GM19328 (cell line): ENCODE data around the gene ANTXR2.
A peak's percentile ranks its signal among the peaks of the same experiment; 100 is the strongest.
"Not testable (repeated sequence)": the region's sequence is repeated elsewhere in the genome, so short reads cannot be mapped to it uniquely, and the experiment has no call there.

Experiments used
- ATAC-seq: cut with Tn5 transposase; IDR thresholded peaks from one replicate; pipeline ENCODE4 v1.9.1; 2021; ENCODE audit warnings: mild to moderate bottlenecking, moderate library complexity; ENCODE audit not compliant: unreplicated experiment

ANTXR2 gene

DNA sequence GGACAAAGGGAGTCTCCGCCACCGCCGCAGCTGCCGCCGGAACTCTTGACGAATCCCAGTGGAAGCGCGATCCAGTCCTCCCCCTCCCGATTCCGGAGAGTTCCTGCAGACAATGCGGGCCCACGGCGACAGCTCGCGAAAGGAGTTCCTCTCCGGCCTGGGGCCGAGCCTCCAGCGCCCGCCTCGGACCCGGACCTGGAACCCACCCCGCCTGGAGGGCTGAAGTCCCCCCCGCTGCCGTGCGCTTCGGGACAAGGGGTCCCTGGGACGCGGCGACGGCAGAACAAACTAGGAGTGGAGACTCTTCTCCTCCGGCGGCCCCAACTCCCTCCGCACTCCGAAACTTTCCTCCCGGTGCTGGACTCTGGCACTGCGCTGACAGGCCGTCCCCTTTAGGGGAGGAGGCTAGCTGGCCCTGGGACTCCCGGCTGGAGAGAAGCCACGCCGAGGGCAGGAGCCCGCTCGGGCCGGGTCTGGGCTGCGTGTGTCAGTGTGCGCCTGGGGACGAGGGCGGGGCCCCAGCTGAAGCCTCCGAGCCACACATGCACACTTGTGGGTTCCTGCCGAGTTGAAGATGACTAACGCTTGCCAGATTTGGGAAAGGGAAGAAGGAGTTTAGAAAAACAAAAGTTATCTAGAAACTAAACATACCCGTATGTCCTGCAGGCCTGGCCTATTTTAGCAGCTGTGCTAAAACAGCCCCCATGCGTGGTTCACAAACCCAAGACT lies at the start of gene ANTXR2:
Gene ANTXR2 (minus strand): TSS at position 486 of the 729 bp plus-strand sequence. CDS start 669 bp downstream, outside the sequence.
- ATAC-seq, result peak; percentile 74

DNA sequence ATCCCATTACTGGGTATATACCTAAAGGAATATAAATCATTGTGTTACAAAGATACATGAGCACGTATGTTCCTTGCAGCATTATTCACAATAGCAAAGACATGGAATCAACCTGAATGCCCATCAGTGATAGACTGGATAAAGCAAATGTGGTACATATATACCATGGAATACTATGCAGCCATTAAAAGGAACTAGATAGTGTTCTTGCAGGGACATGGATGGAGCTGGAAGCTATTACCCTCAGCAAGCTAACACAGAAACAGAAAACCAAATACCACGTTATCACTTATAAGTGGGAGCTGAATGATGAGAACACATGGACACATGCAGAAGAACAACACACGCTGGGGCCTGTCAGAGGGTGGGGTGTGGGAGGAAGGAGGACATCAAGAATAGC lies 48.8 kb upstream of the ANTXR2 start:
- not testable (repeated sequence) for ATAC-seq

DNA sequence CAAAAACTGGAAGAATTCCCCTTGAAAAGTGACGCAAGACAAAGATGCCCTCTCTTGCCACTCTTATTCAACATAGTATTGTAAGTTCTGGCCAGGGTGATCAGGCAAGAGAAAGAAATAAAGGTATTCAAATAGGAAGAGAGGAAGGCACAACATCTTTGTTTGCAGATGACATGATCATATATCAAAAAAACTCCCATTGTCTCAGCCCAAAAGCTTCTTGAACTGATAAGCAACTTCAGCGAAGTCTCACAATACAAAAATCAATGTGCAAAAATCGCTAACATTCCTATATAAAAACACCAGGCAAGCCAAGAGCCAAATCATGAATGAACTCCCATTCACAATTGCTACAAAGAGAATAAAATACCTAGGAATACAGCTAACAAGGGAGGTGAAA lies 46.6 kb upstream of the ANTXR2 start:
- ATAC-seq, result not testable (repeated sequence)

DNA sequence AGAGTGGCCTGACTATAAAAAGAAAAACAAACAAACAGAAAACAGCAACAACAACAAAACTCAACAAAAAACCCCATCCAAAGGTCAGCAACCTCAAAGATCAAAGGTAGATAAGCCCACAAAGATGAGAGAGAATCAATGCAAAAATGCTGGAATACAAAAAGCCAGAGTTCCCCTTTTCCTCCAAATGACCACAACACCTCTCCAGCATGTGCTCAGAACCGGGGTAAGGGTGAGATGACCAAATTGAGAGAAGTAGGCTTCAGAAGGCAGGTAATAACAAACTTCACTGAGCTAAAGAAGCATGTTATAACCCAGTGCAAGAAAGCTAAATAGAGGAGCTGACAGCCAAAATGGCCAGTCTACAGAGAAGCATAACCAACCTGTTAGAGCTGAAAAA lies 43.5 kb upstream of the ANTXR2 start:
- ATAC-seq, result no peak

DNA sequence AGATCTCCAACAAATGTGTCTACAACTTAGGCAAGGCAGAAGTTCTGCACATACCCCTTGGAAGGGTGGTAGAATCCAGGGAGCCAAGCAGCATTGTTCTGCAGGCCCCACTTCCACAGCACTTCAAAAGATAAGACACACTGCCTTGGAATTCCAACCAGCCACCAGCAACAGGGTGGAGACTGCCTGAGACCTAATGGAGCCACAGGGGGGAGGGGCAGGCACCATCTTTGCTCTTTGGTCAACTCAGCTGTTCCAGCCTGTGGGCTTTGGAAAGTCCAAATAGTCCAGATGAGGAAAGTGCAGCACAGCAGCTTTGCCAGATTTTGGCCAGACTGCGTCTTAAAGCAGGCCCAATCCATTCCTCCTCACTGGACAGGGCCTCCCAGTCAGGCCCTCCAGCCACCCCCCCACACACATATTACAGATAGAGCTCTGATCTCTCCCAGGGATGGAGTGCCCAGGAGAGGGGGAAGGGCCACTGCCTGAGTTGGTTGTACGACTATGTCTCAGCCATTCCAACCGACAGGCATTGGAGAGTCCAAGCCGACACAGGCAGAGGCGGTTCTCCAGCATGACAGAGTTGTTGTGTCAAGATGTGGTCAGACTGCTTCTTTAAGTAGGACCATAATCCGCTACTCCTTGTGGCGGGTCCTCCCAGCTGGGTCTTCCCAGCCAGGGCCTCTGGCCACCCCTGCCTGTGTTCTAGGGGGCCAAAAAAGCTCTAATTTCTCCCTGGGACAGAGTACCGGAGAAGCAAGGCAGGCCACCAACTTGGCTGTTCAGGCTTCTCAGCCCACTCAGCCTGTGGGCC lies 42.5 kb upstream of the ANTXR2 start:
- ATAC-seq, result no peak

DNA sequence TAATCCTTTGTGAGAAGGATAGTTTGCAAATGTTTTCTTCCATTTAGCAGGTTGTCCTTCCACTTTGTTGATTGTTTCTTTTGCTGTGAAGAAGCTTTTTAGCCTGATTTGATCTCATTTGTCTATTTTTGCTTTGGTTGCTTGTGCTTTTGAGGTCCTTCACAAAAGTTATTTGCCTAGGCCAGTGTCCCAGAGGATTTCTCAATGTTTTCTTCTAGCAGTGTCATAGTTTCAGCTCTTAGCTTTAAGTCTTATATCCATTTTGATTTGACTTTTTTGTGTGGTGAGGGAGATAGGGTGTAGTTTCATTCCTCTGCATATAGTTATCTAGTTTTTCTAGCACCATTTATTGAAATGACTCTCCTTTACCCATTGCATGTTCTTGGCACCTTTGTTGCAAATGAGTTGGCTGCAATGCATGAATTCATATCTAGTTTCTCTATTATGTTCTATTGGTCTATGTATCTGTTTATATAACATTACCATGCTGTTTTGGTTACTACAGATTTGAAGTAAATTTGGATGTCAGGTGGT lies 41.8 kb upstream of the ANTXR2 start:
- ATAC-seq, result no peak

DNA sequence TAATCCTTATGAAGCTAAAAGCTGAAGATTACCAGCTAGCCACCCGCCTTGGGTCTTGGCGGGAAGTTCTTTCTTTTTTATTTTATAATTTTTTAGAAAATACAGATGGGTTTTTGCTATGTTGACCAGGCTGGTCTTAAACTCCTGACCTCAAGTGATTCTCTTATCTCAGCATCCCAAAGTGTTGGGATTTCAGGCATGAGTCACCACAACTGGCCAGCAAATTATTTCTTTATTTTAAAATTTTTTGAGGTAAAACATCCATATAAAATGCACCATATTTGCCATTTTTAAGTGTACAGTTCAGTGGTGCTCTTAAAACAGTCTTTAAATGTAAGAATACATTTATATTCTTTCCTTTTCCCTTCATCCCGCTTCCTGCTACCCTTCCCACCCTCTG lies 40.6 kb upstream of the ANTXR2 start:
- ATAC-seq, result no peak

DNA sequence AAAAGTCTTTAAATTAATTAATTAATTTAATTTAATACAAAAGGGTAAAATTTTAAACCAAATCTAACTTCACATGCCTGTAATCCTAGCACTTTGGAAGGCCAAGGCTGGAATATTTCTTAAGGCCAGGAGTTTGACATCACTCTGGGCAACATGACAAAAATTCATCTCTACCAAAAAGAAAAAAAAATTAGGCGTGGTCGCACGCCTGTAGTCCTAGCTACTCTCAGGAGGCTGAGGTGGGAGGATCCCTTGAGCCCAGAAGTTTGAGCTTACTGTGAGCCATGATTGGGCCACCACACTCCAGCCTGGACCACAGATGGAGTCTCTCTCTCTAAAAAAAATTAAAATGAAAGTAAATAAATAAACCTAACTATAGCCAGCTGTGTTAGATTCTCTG lies 39.2 kb upstream of the ANTXR2 start:
- ATAC-seq, result no peak

DNA sequence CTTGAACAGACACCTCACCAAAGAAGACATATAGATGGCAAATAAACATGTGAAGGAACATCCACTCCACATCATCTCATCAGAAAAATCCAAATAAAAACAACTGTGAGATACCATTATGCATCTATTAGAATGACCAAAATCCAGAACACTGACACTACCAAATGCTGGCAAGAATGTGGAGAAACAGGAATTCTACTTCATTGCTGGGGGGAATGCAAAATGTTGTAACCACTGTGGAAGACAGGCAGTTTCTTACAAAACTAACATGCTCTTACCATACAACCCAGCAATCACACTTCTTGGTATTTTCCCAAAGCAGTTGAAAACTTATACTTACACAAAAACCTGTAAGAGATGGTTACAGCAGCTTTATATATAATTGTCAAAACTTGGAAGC lies 38.2 kb upstream of the ANTXR2 start:
- ATAC-seq, result no peak

DNA sequence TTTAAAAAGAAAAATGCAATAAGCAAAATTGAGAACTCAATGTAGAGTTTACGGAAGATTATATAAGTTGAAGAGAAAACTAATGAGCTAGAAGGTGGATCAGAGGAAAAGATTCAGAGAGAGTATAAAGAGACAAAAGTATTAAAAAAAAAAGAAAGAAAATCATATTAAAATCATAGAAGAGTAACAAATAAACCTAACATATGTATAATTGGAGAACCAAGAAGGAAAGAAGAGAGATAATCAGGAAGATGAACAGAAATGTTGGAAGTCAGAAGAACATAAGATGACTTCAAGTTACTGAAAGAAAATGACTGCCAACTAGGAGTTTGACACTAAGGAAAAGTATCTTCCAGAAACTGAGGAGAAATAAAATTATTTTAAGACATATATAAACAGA lies 34.3 kb upstream of the ANTXR2 start:
- ATAC-seq, result no peak

DNA sequence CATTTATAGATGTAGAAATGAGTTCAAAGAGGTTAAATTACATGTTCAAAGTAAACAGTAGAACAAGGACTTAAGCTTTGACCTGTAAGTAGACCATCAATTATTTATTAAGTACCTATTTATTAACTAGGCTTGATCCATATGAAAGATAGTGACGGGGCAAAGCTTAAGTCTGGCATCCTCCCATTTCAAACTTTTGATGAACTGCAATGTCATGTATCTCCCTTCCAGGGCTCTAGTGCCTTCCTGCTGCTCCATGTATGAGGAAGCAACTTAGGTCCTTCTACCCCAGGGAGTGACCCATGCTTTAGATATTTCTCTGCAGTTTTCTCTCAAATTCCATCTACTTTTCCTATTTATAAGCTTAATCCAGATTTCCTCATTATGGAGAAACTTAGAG lies 31.9 kb upstream of the ANTXR2 start:
- no peak for ATAC-seq

DNA sequence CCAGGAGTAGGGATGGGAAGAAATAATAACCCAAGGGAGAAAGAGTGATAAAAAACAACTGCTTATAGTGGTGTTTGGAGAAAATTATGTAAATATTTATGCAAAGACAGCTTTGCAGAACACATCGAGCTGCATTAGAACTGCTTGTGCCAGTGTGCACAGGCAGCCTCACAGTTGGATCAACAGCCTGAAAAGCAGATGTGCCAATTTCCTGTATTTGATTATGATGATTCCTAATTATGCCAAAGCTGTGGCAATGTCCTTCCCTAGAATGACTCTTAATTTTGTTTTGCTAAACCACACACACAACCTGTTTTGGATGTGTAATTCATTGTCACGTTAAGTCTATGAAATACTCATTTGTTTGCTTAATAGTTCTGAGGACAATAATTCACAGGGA lies 30.6 kb upstream of the ANTXR2 start:
- ATAC-seq, result no peak

DNA sequence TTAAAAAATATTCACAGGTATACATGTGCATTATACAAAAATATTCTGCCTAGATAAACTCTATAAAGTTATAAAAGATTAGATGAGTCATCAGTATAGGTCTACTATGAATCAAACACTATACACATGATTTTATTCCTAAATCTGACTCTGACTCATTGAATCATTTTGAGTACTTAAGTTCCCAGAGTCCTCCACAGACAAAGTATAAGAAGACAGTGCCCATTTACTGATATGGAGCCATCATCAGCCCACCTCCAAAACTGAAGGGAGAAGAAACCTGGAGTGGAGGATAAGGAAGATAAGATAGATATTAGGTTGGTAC lies 28.7 kb upstream of the ANTXR2 start:
- ATAC-seq, result no peak

DNA sequence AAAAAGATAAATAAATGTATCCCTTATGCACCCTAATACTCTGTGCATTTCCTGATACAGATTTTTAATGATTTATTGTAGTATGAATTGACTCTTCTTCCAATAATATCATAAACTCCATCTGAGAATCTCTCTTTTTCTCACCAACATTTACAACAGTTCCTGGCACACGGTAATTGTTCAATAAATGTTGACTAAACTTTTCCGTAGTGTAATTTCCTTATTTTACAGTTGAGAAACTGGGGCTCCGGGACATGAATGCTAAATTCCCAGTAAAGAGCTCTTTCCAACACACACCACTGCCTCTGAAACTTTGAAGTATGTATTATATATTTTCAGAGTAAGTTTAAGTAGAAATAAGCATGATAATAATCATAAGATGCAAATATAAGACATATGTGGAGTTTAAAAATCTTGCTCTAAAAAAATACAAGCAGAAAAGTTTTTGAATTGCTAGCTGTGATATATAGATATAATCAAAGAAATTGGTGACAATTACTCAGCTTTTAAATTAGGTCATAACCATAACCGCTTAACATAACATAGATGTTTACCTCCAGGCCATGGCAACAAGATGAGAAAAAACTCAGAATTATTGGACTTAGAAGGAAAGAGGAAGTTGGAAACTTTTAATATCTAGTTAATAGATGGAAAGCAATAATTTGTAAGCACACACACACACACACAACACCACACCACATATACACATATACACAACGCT lies 28.2 kb upstream of the ANTXR2 start:
- no peak for ATAC-seq

DNA sequence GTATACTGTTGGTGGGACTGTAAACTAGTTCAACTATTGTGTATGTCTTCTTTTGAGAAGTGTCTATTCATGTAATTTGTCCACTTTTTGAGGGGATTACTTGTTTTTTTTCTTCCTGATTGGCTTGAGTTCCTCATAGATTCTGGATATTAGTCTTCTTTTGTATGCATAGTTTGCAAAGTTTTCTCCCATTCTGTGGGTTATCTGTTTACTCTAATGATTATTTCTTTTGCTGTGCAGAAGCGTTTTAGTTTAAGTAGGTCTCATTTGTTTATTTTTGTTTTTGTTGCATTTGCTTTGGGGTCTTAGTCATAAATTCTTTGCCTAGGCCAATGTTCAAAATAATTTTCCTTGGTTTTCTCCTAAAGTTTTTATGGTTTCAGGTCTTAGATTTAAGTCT lies 26.6 kb upstream of the ANTXR2 start:
- no peak for ATAC-seq

DNA sequence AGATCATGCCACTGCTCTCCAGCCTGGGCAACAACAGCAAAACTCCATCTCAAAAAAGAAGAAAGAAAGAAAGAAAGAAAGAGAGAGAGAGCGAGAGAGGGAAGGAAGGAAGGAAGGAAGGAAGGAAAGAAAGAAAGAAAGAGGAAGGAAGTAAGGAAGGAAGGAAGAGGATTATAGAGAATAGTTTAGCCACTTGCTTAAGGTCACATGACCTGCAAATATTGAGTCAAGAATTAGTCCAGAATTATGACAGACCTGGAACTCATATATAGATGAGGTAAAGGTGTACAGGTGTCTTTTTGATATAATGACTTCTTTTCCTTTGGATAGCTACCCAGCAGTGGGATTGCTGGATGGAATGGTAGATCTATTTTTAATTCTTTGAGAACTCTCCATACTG lies 25.6 kb upstream of the ANTXR2 start:
- no peak for ATAC-seq

DNA sequence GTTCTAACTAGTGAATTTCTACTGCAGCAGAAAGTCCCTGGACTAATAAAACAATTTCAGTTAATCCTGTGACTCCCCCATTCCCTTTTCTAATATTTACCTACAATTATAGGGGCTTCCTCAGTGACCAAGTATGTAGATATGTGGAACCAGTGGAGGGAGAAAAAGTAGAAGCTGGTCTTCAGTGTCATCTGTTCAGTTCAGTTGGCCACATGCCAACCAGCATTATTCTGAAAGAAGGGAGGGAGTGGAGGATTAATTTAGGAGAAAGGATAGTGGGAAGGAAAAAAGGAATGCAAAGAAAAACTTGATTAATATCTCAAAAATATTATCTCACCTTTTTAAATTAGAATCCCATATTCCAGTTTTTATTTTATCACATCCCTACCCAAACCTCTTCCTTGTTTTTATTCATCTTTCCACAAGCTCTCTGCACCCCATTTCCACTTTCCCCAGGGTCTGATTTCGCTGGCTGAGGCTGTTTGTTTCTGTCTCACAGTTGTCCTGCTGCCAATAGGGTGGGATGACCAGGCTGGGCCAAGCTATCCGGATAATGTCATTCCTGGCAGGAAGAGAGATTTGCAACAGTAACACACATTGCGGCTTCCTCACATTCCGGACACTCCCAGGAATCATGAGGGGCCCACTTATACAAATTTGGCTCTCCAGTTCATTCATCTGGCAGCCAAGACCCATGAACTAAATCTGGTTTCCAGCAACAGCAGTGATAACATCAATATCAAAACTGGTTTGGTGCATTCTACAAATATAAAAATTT lies 24.6 kb upstream of the ANTXR2 start:
- ATAC-seq, result no peak

DNA sequence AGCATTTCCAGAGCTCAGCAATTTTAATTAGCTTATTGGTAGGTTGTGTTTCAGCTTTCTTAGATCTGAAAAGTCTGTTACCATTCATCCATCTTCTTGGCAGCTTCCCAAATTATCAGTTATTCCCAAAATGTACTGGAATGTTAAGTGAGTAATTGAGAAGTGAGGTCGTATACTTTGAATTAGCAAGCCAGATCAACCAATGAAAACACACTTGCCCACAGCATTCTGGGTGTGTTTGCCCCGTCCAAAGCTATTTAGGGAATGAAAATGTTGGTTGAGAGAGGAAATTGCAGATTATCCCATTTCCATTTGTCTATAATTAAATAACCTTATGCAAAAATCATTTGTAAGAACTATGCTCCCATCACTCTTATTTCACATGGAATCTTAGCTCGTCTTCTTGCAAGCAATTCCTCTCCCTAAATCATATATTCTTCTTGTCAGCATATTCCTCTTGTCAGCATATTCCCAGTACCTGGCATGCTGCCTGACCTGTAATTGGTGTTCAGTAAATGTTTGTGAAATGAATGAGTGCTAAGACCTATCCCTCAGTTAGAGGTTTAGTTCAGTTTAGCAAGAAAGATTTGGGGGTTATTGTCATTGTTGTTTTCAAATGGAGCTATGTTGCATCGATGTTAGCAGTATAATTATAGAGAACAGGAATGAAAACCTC lies 23.3 kb upstream of the ANTXR2 start:
- no peak for ATAC-seq

DNA sequence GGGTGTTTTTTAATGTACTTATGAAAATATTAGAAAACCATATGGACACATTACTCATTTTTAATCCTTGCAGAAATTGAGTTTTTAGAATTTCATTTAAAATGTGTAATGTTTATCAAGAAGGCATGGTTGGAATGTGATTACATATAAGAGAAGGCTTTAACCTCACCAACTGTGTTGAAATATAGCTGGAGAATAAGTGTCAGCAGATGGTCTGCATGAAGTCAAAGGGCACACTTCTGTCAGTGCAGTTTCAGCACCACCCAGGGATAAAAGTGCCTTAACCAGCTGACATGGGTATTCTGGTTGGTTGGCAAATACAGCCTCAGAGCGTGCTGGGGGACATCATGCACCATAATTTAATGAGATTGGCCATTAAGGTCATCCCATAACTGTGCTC lies 21.2 kb upstream of the ANTXR2 start:
- ATAC-seq, result no peak

DNA sequence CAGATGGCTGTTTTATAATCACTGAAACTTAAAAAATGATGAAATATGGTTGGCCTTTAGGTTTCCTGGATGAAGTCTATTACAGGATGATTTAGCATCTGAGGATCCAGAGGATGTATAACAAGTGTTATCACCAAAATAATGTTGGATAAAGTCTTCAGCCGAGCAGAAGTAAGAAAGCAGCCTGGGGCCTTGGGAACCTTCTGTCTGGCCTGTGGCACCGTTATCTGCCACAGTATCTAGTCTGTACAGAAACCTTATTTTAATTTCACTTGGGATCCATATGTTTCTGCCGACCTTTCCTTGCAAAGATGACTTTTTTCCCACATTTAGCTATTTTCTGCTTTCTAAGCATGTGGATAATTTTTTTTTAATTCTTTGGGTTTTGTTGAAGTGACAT lies 20.5 kb upstream of the ANTXR2 start:
- ATAC-seq, result no peak
